Measurements from ENCODE around the gene CRYGN.

CRYGN gene

GRCh38 chr7:151408839-151409666 is 30.9 kb downstream of the CRYGN start:
- H3K27me3 ChIP-seq (ENCODE audit: control insufficient read depth, insufficient read depth, low read length) = no peaks in the 10 kb centered on the region
- H3K4me3 ChIP-seq (ENCODE audit: low read depth, low read length) = peak overlapping the region; percentile 87
- H2AFZ ChIP-seq = peak overlapping the region; percentile 88
- H3K4me1 ChIP-seq = peaks cover 55% of the 10 kb centered on the region
- H3K79me2 ChIP-seq = no peaks in the 10 kb centered on the region
- peak overlapping the region; percentile 99 for H3K27ac ChIP-seq
- peak overlapping the region; percentile 99 for H3K9ac ChIP-seq
- no peaks in the 10 kb centered on the region for H3K9me3 ChIP-seq (ENCODE audit: control insufficient read depth, low read length)
- H3K4me2 ChIP-seq (ENCODE audit: low read length) = peak overlapping the region; percentile 94
- TF ChIP-seq CTCF (IDR thresholded peaks at IDR 0.05) = no peak
- no peaks in the 10 kb centered on the region for H3K36me3 ChIP-seq (ENCODE audit: control insufficient read depth, insufficient read depth, low read length)

- no peaks in the 10 kb centered on the region for H3K9me3 ChIP-seq (ENCODE audit: control insufficient read depth, low read length)
- no peaks in the 10 kb centered on the region for H3K36me3 ChIP-seq (ENCODE audit: control insufficient read depth, insufficient read depth, low read length)
- H3K9ac ChIP-seq = peak overlapping the region; percentile 55
- no peaks in the 10 kb centered on the region for H3K27me3 ChIP-seq (ENCODE audit: control insufficient read depth, insufficient read depth, low read length)
- H3K4me3 ChIP-seq (ENCODE audit: low read depth, low read length) = peak overlapping the region; percentile 87
- H3K4me1 ChIP-seq = peaks cover 61% of the 10 kb centered on the region
- H3K4me2 ChIP-seq (ENCODE audit: low read length) = peak overlapping the region; percentile 86
- peak overlapping the region; percentile 99 for H3K27ac ChIP-seq
- TF ChIP-seq CTCF (IDR thresholded peaks at IDR 0.05) = no peak
- no peaks in the 10 kb centered on the region for H3K79me2 ChIP-seq
- H2AFZ ChIP-seq = peak overlapping the region; percentile 52
Observed at GRCh38 chr7:151408498-151408838, 31.5 kb downstream of the CRYGN start.

- Histone ChIP-seq H3K9ac (no peak overlapping the region), H3K27ac (peak overlapping the region; percentile 99), H3K4me2 (ENCODE audit: low read length) (peak overlapping the region; percentile 3), H3K9me3 (ENCODE audit: control insufficient read depth, low read length) (no peaks in the 10 kb centered on the region), H3K4me1 (peaks cover 74% of the 10 kb centered on the region), H3K27me3 (ENCODE audit: control insufficient read depth, insufficient read depth, low read length) (no peaks in the 10 kb centered on the region), H3K4me3 (ENCODE audit: low read depth, low read length) (no peak overlapping the region), H3K36me3 (ENCODE audit: control insufficient read depth, insufficient read depth, low read length) (no peaks in the 10 kb centered on the region), H3K79me2 (no peaks in the 10 kb centered on the region), H2AFZ (no peak overlapping the region)
- no peak for TF ChIP-seq CTCF (IDR thresholded peaks at IDR 0.05)
Observed at GRCh38 chr7:151406886-151407583, 32.9 kb downstream of the CRYGN start.

- Histone ChIP-seq H3K4me1 (peaks cover 71% of the 10 kb centered on the region), H3K36me3 (ENCODE audit: control insufficient read depth, insufficient read depth, low read length) (no peaks in the 10 kb centered on the region), H3K79me2 (no peaks in the 10 kb centered on the region), H3K27ac (peak overlapping the region; percentile 99), H3K27me3 (ENCODE audit: control insufficient read depth, insufficient read depth, low read length) (no peaks in the 10 kb centered on the region), H3K4me3 (ENCODE audit: low read depth, low read length) (no peak overlapping the region), H3K4me2 (ENCODE audit: low read length) (peak overlapping the region; percentile 9), H3K9ac (no peak overlapping the region), H2AFZ (no peak overlapping the region), H3K9me3 (ENCODE audit: control insufficient read depth, low read length) (no peaks in the 10 kb centered on the region)
- no peak for TF ChIP-seq CTCF (IDR thresholded peaks at IDR 0.05)
Observed at GRCh38 chr7:151406051-151406875, 33.7 kb downstream of the CRYGN start.

Measured in parathyroid adenoma (tissue), 2 donors.